ENCODE measurements around the gene ADARB2.

GRCh38 chr10:1408651-1409367, 328.5 kb downstream of the ADARB2 start:
- no peak for TF ChIP-seq MZF1 (tag by site-specific recombination; IDR thresholded peaks at IDR 0.05; ENCODE audit: borderline replicate concordance)
- TF ChIP-seq CTCF (tag by site-specific recombination; IDR thresholded peaks at IDR 0.05) = no peak
- no peak for TF ChIP-seq ZBTB11 (tag by site-specific recombination; conservative IDR thresholded peaks at IDR 0.05; ENCODE audit: low read depth)
